ENCODE results near the gene NFKBIE.

Gene NFKBIE

DNA sequence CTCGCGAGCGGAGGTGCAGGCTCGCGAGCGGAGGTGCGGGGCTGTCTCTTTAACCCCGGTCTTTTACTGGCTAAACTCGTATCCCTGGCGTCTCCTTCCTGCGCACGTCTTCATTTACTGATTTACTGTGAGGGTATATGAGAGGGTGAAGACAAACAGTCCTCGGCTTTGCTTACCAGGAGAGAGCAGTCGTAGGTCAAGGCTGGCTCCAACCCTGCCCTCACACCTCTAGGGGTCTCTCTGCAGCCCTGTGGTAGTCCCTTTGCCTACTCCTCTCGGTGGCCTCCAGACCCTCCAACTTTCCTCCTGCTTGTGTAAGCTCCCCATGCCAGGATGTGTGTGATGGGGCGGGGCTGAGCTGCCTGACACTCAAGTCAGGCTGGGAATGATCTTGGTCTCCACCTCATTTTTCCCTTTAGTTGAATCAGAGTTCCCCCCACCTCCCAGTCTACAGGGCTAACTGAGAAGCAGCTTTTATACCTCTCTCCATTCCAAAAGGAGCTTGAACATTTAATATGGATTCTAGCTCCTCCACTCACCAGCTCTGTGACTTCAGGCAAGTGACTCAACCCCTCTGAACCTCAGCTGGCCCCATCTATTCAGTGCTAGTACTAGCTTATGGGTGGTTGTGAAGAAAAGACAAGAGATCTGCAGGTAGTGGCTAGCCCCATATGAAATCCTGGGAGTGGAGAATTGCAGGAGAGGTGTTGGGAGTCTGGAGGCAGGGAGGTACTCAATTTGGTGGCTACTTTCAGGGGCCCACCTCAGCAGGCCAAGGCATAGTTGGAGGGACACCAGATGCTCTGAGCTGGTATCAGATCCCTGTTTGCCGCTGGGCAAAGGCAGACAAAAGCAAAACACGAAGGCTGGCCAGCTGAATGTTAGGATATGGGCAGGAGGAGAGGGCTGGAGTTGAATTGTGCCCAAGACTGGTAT is 41.1 kb downstream of the NFKBIE start:
- peak; percentile 14 for DNase-seq

GRCh38 chr6:44223319-44224028 is 41.9 kb downstream of the NFKBIE start, which contains the start of gene SLC29A1:
SLC29A1 (plus strand) TSS chr6:44223595; CDS start chr6:44227314, 3,719 bp downstream.
- peak; percentile 92 for DNase-seq

DNA sequence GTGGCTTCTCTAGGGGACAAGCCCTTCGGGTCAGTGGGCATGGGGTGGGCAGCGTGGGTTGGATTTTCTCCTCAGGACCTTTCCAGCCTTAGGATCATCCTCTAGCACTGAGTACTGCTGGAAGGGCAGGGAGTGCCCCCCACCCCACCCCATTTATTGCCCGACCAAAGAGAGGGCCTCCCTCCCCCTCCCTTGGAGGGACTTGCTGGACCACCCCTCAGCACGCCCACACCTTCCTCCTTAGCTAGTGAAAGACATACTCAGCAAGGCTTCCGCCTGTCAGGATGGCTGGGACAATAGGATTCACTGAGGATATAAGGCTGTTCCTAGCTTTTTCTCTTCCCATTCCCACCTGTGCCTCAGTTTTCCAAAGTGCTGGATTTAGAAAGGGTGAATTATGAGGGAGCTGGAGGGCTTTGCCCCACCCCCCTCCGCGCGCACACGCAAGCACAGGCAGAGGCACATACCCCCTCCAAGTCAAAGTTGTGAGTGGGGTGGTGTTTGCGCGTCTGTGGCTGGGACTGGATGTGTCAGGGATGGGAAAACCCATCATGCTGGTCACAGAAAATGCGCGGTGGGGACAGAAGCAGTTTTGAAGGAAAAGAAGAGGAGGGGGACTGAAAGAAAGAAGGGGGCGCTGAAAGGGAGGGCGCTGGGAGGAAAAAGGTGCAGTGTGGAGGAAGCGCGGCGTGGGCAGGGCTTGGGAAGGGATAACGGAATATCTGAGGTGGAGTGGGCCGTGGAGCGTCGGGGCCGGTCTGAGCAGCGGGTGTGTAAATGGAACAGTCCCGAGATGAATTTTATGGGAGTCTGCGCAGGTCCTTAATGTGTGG is 42.6 kb downstream of the NFKBIE start:
- no peak for DNase-seq

DNA sequence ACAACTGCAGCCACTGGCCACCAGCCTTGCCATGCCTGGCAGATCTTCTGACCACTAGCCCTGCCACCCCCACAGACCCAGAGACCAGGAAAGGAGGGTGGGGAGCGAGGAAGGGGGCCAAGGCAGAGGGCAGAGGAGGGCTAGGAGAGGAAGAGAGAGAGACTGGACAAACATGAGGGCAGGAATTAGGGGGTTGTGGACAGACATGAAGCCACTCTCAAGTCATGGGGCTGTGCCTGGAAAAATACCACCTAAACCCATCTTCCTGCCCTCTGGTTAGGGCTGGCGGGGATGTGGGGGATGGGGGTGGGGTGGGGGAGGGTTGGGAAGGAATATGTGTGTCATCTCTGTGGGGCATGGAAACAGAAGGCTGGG is 43.4 kb downstream of the NFKBIE start:
- DNase-seq, result no peak

- peak; percentile 81 for DNase-seq
Measured at GRCh38 chr6:44221291-44221960, 43.9 kb downstream of the NFKBIE start.

GRCh38 chr6:44220913-44221290 is 44.4 kb downstream of the NFKBIE start:
- no peak for DNase-seq

GRCh38 chr6:44219815-44220784 is 45.3 kb downstream of the NFKBIE start:
- DNase-seq, result no peak

GRCh38 chr6:44219053-44219814 is 46.1 kb downstream of the NFKBIE start:
- peak; percentile 12 for DNase-seq

DNA sequence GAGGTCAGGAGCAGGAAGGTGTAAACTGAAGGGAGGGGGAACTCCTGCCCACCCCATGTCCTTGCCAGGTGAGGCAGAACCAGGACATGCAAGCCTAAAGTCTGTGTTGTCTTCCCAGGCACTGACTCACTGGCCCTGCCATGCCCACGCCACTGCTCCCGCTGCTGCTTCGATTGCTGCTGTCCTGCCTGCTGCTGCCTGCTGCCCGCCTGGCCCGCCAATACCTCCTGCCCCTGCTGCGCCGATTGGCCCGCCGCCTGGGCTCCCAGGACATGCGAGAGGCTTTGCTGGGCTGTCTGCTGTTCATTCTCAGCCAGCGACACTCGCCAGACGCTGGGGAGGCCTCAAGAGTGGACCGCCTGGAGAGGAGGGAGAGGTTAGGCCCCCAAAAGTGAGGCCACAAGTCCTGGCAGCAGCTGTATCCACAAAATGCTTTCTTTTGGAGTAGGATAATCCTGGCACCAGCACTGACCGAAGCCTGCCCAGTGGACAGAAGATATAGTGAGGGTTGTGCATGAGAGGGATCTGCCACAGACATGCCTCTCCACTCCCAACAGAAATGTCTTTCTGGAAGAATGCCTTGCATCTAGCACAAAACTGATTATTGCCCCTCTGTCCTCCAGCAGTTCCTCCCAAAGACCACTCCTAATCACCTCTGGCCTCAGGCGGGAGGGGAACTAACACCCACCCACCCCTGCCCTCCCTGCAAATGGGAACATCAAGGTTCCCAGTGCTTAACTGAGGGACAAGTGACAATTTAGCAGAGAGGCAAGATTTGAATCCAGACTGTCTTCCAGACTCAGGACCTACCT is 47.8 kb downstream of the NFKBIE start:
- no peak for DNase-seq

- DNase-seq, result no peak
Measured at GRCh38 chr6:44216677-44217331, 48.5 kb downstream of the NFKBIE start, which contains the start of gene MYMX. MYMX (plus strand) TSS chr6:44216926; CDS start chr6:44217472, 546 bp downstream.

GRCh38 chr6:44214307-44214706 is 51.0 kb downstream of the NFKBIE start:
- DNase-seq, result no peak

DNA sequence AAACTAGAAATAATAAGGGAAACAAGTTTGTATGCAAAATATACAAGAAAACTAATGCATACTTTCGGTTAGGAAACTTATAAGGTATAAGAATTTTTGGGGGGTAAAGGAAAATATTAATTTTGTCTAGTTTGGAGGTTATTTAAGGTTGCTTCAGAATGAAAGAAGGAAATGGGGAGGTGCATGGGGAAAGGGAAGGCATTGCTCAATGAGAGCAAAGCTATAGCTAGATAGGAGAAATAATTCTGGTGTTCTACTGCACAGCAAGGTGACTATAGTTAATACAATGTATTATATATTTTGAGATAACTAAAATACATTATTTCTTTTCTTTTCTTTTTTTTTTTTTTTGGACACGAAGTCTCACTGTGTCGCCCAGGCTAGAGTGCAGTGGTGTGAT is 54.1 kb downstream of the NFKBIE start:
- no peak for DNase-seq

Measured in CD4-positive, alpha-beta T cell treated with Interleukin-6 for 4 hours (primary cell).